Activated naive CD8-positive, alpha-beta T cell treated with anti-CD3 and anti-CD28 coated beads, Interleukin-2, amount 10 ng/mL, durations not matched to agents 7 days and 5 days (primary cell): ENCODE measurements around the gene JMJD8. TPM values are rescaled to one million over a fixed set of nuclear protein-coding genes. Genes with fewer than 3 reads are reported as not detected.

Experiments
- ATAC-seq: fragments of 150-1000 bp; cut with Tn5 transposase; one replicate; pipeline ENCODE4 v1.10.0; 2021; ENCODE audit warnings: low read depth, moderate library complexity
- POLR2A ChIA-PET: fragments of 350-600 bp; sonication (Branson Sonifier 250); formaldehyde crosslinking; loops from one replicate; lab custom pipeline; 2021; ENCODE audit warnings: antibody characterized with exemption; lab: Charles Lee
- DNase-seq: peaks from one replicate; pipeline ENCODE4 v3.0.0; 2021
- H3K27ac Mint-ChIP-seq: one replicate; pipeline ENCODE4 v1.8.0; 2022; ENCODE audit warnings: mild to moderate bottlenecking, mixed read lengths
- H3K27me3 Mint-ChIP-seq: one replicate; pipeline ENCODE4 v1.8.0; 2022; ENCODE audit warnings: mild to moderate bottlenecking, moderate library complexity, mixed read lengths
- H3K36me3 Mint-ChIP-seq: one replicate; pipeline ENCODE4 v1.8.0; 2021; ENCODE audit warnings: mild to moderate bottlenecking, mixed read lengths
- H3K4me1 Mint-ChIP-seq: one replicate; pipeline ENCODE4 v1.8.0; 2021; ENCODE audit warnings: mixed read lengths
- H3K4me3 Mint-ChIP-seq: one replicate; pipeline ENCODE4 v1.8.0; 2022; ENCODE audit warnings: mild to moderate bottlenecking, moderate library complexity, mixed read lengths
- H3K9me3 Mint-ChIP-seq: one replicate; pipeline ENCODE4 v1.8.0; 2021; ENCODE audit warnings: mixed read lengths
- total RNA-seq, 2 experiments: library from RNA; stranded (reverse); gene quantifications; one replicate each; pipeline ENCODE4 v1.2.3, GENCODE V29; 2021

The JMJD8 gene
- total RNA-seq, 2 experiments from 2014 or later, result 34.0 to 38.3 TPM

DNA sequence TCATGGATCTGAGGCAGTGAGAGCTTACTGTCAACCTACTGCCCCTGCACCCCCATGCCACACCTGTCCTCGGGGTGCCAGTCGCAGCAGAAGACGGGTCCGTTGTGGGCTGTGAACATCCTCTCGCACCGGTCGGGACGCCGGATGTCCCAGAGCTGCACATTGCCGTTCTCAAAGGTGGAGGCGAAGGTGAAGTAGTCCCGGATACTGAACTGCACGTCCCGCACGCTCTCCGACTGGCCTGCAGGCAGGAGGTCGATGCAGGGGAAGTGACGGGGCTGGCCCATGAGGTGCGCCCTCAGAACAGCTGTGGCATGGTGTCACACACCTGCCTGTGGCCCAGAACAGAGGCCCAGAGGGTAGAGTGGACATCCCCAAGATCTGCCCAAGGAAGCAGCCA, 3.4 kb upstream of the JMJD8 start:
- DNase-seq, result no peak
- Mint-ChIP-seq H3K4me1 (peaks cover 13% of the 10 kb centered on the region), H3K9me3 (no peaks in the 10 kb centered on the region), H3K4me3 (no peak overlapping the region), H3K27me3 (peaks cover under 1% of the 10 kb centered on the region), H3K27ac (no peak overlapping the region), H3K36me3 (peaks cover 1% of the 10 kb centered on the region)
- POLR2A ChIA-PET, result no interaction called here
- ATAC-seq, result no peak

DNA sequence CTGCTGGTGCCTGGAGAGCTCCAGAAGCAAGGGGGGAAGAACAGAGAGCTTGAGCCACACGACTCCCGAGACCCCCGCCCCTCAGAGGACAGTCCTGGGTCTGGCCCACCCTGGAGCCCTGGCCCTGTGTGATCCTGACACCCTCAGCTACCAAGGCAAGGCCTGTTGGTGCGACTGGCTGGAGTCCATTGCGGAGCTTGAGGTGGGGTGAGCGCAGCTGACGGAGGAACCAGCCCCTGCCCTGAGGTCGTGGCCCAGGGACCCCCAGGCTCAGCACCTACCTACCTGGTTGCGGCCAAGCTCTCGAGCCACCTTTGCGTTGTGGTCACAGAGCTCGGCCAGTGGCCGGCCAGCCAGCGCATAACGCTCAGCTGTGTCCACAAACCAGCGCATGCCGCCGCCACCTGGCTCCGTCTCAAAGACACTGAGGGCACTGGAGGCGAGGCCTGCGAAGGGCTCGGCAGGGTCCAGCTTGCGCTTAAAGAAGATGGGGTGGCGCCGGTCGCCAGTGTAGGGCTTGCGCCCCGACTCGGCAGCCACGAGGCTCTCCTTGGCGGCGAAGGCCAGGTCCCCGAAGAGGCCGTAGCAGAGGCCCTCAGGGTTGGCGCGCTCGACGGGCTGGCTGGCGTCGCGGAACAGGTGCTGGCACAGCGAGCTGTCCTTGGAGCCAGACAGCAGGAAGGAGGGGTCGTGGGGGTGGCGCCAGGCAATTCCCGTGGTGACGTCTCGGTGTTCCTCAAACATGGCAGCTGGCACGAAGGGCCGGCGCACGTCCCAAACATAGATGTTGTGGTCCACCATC, 2.5 kb upstream of the JMJD8 start:
- H3K27ac Mint-ChIP-seq, result no peak overlapping the region
- peaks cover 2% of the 10 kb centered on the region for H3K36me3 Mint-ChIP-seq
- POLR2A ChIA-PET, result interaction anchor here (0.5 to 0.8 kb wide), 2 partner anchors 27 to 54 kb away, joined by 3 to 4 read pairs; partner anchors contain the start of gene CIAO3
- no peak for ATAC-seq
- no peak for DNase-seq
- no peaks in the 10 kb centered on the region for H3K27me3 Mint-ChIP-seq
- H3K4me1 Mint-ChIP-seq, result peaks cover 18% of the 10 kb centered on the region
- H3K9me3 Mint-ChIP-seq, result no peaks in the 10 kb centered on the region
- H3K4me3 Mint-ChIP-seq, result no peak overlapping the region

GRCh38 chr16:685967-686366, 1.8 kb upstream of the JMJD8 start:
- Mint-ChIP-seq H3K4me1 (peaks cover 24% of the 10 kb centered on the region), H3K4me3 (no peak overlapping the region), H3K36me3 (peaks cover 4% of the 10 kb centered on the region), H3K9me3 (no peaks in the 10 kb centered on the region), H3K27me3 (no peaks in the 10 kb centered on the region), H3K27ac (no peak overlapping the region)
- no peak for DNase-seq
- POLR2A ChIA-PET, result interaction anchor here (0.5 to 0.8 kb wide), 2 partner anchors 27 to 55 kb away, joined by 3 to 4 read pairs; partner anchors contain the start of gene CIAO3
- ATAC-seq, result no peak

GRCh38 chr16:684961-685696, 995 bp upstream of the JMJD8 start:
- no peak for DNase-seq
- Mint-ChIP-seq H3K4me1 (peaks cover 23% of the 10 kb centered on the region), H3K27me3 (no peaks in the 10 kb centered on the region), H3K36me3 (peaks cover 5% of the 10 kb centered on the region), H3K9me3 (no peaks in the 10 kb centered on the region), H3K4me3 (no peak overlapping the region), H3K27ac (no peak overlapping the region)
- no peak for ATAC-seq
- POLR2A ChIA-PET, result interaction anchor here (1.2 to 1.6 kb wide), 2 partner anchors 10 to 36 kb away, joined by 9 to 11 read pairs; partner anchors contain the start of gene WDR90

GRCh38 chr16:683396-684070, 601 bp downstream of the JMJD8 start:
- Mint-ChIP-seq H3K36me3 (peaks cover 5% of the 10 kb centered on the region), H3K27ac (peak overlapping the region; percentile 77), H3K4me1 (peaks cover 17% of the 10 kb centered on the region), H3K27me3 (no peaks in the 10 kb centered on the region), H3K4me3 (peak overlapping the region; percentile 76), H3K9me3 (no peaks in the 10 kb centered on the region)
- ATAC-seq (no peak), DNase-seq (no peak)
- POLR2A ChIA-PET, result interaction anchor here (1.0 to 1.6 kb wide), 3 partner anchors 12 to 95 kb away, joined by 4 to 11 read pairs (median 9); partner anchors contain the start of gene WDR90

GRCh38 chr16:682493-683395, 1.4 kb downstream of the JMJD8 start:
- POLR2A ChIA-PET, result interaction anchor here (2.7 to 4.4 kb wide), 2 partner anchors 7 to 13 kb away, joined by 10 to 37 read pairs; partner anchors contain the start of gene WDR24
- Mint-ChIP-seq H3K4me3 (peak overlapping the region; percentile 76), H3K27me3 (no peaks in the 10 kb centered on the region), H3K36me3 (peaks cover 5% of the 10 kb centered on the region), H3K9me3 (no peaks in the 10 kb centered on the region), H3K27ac (peak overlapping the region; percentile 77), H3K4me1 (peaks cover 17% of the 10 kb centered on the region)
- ATAC-seq (no peak), DNase-seq (no peak)

DNA sequence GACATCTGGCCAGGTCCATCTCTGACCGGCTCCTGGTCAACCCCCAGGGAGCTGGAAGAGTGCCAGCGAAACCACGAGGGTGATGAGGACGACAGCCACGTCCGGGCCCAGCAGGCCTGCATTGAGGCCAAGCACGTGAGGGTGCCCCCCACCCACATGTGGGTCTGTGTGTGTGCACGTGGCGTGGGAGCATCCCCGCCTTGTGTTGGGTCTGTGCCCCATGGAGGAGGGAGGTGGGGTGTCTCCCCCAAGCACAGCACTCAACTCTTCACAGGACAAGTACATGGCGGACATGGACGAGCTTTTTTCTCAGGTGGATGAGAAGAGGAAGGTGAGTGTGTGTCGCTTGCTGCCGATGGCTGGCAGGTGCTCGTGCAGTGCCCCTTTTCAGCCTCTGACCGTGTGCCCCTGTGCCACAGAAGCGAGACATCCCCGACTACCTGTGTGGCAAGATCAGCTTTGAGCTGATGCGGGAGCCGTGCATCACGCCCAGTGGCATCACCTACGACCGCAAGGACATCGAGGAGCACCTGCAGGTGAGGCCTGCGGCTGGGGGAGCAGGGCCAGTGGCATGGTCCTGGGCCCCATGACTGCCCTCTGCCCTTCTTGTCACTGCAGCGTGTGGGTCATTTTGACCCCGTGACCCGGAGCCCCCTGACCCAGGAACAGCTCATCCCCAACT, 2.2 kb downstream of the JMJD8 start:
- DNase-seq, result no peak
- peak overlapping the region; percentile 74 for H3K4me3 Mint-ChIP-seq
- H3K27ac Mint-ChIP-seq, result peak overlapping the region; percentile 12
- no peaks in the 10 kb centered on the region for H3K9me3 Mint-ChIP-seq
- peaks cover 17% of the 10 kb centered on the region for H3K4me1 Mint-ChIP-seq
- H3K27me3 Mint-ChIP-seq, result peaks cover 2% of the 10 kb centered on the region
- H3K36me3 Mint-ChIP-seq, result peaks cover 5% of the 10 kb centered on the region
- POLR2A ChIA-PET, result interaction anchor here (2.2 to 4.4 kb wide), 3 partner anchors 8 to 46 kb away, joined by 10 to 37 read pairs (median 10); partner anchors contain the start of genes METTL26 and WDR24
- ATAC-seq, result no peak

- peaks cover 3% of the 10 kb centered on the region for H3K27me3 Mint-ChIP-seq
- POLR2A ChIA-PET, result interaction anchor here (0.8 to 4.4 kb wide), 6 partner anchors 9 to 45 kb away, joined by 3 to 37 read pairs (median 10); partner anchors contain the start of genes ANTKMT, METTL26, RHOT2 and WDR24
- no peaks in the 10 kb centered on the region for H3K9me3 Mint-ChIP-seq
- peak overlapping the region; percentile 74 for H3K4me3 Mint-ChIP-seq
- H3K36me3 Mint-ChIP-seq, result peaks cover 5% of the 10 kb centered on the region
- H3K27ac Mint-ChIP-seq, result peak overlapping the region; percentile 45
- ATAC-seq (no peak), DNase-seq (no peak)
- H3K4me1 Mint-ChIP-seq, result peaks cover 17% of the 10 kb centered on the region
These were observed 3.0 kb downstream of the JMJD8 start for GRCh38 chr16:680967-681745.

DNA sequence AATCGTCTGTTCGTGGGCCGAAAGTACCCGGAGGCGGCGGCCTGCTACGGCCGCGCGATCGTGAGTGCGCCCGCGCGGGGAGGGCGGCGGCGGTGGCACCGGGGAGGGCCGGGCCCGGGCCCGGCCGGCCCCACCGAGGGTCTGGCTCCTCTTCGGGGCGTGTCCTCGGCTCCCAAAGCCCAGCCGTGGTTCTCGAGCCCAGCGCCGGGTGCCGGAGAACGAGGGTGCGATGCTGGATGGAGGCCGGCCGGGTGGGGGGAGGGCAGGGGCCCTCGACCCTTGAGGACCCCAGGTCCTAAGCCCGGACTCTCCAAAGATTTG, 3.5 kb downstream of the JMJD8 start:
- POLR2A ChIA-PET, result interaction anchor here (0.6 to 4.4 kb wide), 8 partner anchors 9 to 1622 kb away, joined by 3 to 37 read pairs (median 8); partner anchors contain the start of genes ANTKMT, METTL26, RHOT2 and WDR24
- peak overlapping the region; percentile 45 for H3K27ac Mint-ChIP-seq
- DNase-seq, result no peak
- peaks cover 3% of the 10 kb centered on the region for H3K27me3 Mint-ChIP-seq
- peaks cover 17% of the 10 kb centered on the region for H3K4me1 Mint-ChIP-seq
- H3K9me3 Mint-ChIP-seq, result no peaks in the 10 kb centered on the region
- peaks cover 5% of the 10 kb centered on the region for H3K36me3 Mint-ChIP-seq
- no peak for ATAC-seq
- peak overlapping the region; percentile 86 for H3K4me3 Mint-ChIP-seq

DNA sequence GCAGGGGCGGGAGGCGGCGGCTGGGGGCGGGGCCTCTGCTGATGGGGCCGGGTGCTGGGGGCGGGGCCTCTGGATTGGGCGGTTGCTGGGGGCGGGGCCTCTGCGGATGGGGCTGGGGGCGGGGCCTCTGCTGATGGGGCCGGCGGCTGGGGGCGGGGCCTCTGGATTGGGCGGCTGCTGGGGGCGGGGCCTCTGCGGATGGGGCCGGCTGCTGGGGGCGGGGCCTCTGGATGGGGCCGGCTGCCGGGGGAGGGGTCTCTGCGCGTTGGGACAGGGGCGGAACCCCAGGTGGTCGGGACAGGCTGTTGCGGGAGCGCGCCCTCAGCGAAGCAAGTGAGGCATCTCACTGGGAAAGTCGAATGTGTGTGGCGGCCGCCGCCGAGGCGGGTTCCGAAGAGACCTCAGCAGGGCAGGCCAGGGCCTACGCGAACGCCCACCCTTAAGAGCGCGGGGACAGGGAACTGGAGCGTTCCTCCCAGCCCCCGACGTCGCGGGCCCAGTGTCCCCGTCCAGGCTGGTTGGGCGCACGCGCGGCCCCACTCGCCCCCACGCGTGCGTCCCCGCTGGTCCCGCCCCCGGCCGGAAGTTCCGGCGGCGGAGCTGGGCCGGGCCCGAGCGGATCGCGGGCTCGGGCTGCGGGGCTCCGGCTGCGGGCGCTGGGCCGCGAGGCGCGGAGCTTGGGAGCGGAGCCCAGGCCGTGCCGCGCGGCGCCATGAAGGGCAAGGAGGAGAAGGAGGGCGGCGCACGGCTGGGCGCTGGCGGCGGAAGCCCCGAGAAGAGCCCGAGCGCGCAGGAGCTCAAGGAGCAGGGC, 4.1 kb downstream of the JMJD8 start, which contains the start of gene STUB1:
Gene STUB1, plus strand, starts transcription at position 597 of the 811 bp plus-strand sequence. Its CDS starts 116 bp downstream, at position 713.
- peak within 1 kb of the TSS; percentile 85 for H3K27ac Mint-ChIP-seq
- H3K4me3 Mint-ChIP-seq, result peak within 1 kb of the TSS; percentile 86
- H3K4me1 Mint-ChIP-seq, result peaks cover 18% of the 10 kb centered on the region

More for the DNA sequence above, 4.1 kb downstream of the JMJD8 start, which contains the start of gene STUB1:
- H3K36me3 Mint-ChIP-seq, result peaks cover 5% of the 10 kb centered on the region
- peak; percentile 94 for DNase-seq
- H3K9me3 Mint-ChIP-seq, result no peaks in the 10 kb centered on the region
- POLR2A ChIA-PET, result interaction anchor here (0.6 to 4.4 kb wide), 8 partner anchors 9 to 1623 kb away, joined by 3 to 37 read pairs (median 8); partner anchors contain the start of genes ANTKMT, METTL26, RHOT2 and WDR24
- H3K27me3 Mint-ChIP-seq, result peaks cover 7% of the 10 kb centered on the region
- peak; percentile 53 for ATAC-seq
